Omental fat pad (tissue), 4 donors: ENCODE data around the gene C1QB. TPM values are rescaled to one million over a fixed set of nuclear protein-coding genes. Genes with fewer than 3 reads are reported as not detected.

ENCODE experiments used
- ATAC-seq: fragments of 150-250 bp; one replicate; pipeline ENCODE4 v1.9.1; 2016; ENCODE audit warnings: mild to moderate bottlenecking, moderate library complexity; ENCODE audit not compliant: low FRiP score
- DNase-seq: peaks from one replicate; pipeline ENCODE4 v3.0.0-alpha.2; 2019; ENCODE audit warnings: low spot score
- total RNA-seq, 4 donors: library from RNA; depleted of rRNA; stranded (reverse); fragments of >200 nt; gene quantifications; one replicate each; pipeline ENCODE4 v1.1.0, GENCODE V29; 2016
- TF ChIP-seq, protein P1 (sequence below), 3 donors: fragments of 450-650 bp; IDR thresholded peaks; one replicate each; pipeline ENCODE4 v1.5.1; 2016 to 2017; ENCODE audit warnings: antibody characterized with exemption in 3 of 3, mild to moderate bottlenecking in 3 of 3, moderate library complexity in 2 of 3

The C1QB gene
- total RNA-seq, 4 donors from 2014 or later, result 692 to 1,052 (median 953) TPM

- no peak for ATAC-seq
- TF ChIP-seq, protein P1, sequence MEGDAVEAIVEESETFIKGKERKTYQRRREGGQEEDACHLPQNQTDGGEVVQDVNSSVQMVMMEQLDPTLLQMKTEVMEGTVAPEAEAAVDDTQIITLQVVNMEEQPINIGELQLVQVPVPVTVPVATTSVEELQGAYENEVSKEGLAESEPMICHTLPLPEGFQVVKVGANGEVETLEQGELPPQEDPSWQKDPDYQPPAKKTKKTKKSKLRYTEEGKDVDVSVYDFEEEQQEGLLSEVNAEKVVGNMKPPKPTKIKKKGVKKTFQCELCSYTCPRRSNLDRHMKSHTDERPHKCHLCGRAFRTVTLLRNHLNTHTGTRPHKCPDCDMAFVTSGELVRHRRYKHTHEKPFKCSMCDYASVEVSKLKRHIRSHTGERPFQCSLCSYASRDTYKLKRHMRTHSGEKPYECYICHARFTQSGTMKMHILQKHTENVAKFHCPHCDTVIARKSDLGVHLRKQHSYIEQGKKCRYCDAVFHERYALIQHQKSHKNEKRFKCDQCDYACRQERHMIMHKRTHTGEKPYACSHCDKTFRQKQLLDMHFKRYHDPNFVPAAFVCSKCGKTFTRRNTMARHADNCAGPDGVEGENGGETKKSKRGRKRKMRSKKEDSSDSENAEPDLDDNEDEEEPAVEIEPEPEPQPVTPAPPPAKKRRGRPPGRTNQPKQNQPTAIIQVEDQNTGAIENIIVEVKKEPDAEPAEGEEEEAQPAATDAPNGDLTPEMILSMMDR (IDR thresholded peaks at IDR 0.05), result no peak
- DNase-seq, result no peak
These were observed 23.1 kb upstream of the C1QB start for GRCh38 chr1:22629886-22630285.

GRCh38 chr1:22633697-22634463 is 19.2 kb upstream of the C1QB start:
- DNase-seq (no peak), ATAC-seq (no peak)
- TF ChIP-seq, protein P1 (IDR thresholded peaks at IDR 0.05), result no peak

DNA sequence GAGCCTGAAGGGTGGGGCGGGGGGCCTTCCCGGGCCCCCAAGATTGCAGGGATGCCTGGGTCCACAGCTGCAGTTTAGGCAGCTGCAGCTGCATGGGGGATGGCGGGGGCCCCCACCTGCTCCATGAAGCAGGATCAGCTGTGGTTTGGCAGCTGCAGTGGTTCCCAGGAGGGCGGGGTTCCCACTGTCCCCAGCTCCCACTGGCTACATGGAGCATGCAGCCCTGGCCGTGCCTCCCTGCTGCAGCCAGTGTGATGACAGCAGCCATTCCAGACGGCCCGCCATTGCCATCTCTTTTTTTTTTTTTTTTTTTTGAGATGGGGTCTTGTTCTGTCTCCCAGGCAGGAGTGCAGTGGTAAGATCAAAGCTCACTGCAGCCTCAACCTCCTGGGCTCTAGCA is 17.6 kb upstream of the C1QB start:
- TF ChIP-seq, protein P1 (IDR thresholded peaks at IDR 0.05), result no peak
- ATAC-seq, result no peak
- no peak for DNase-seq

DNA sequence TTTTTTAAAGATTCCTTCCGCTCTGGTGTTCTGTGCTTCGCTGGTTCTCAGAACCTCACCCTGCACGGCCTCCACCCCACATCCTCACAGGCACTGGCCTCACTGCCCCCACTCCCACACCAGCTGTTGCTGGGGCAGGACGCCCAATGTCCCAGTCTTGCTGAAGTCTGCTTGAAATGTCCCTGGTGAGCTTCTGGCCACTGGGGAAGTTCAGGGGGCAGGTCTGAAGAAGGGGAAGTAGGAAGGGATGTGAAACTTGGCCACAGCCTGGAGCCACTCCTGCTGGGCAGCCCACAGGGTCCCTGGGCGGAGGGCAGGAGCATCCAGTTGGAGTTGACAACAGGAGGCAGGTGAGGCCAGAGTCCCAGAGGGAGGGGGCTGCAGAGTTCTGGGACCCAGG is 16.7 kb upstream of the C1QB start, which contains the start of gene C1QA:
Gene C1QA (plus strand): TSS at position 276 of the 400 bp plus-strand sequence. CDS start 989 bp downstream, outside the sequence.
- DNase-seq (no peak), ATAC-seq (no peak)
- TF ChIP-seq, protein P1 (IDR thresholded peaks at IDR 0.05), result no peak

DNA sequence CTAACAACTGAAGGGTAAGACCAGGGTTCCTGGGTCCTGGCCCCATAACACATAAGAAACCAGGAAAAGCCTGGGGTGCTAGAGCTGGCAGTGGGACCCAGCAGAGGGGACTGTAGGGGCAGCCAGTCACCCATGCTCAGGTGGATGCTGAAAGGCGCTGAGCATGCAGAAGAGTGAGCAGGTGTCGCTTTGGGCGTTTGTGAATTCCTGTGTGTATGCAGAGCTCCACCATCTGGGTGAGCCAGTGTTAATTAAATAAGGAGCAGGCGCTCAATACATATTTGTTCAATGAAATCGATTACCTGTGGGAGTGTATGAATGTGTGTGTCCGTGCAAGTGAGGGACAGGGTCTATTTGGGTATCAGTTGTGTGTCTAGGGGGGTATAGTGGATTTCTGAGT is 16.1 kb upstream of the C1QB start:
- TF ChIP-seq, protein P1 (IDR thresholded peaks at IDR 0.05), result no peak
- no peak for DNase-seq
- ATAC-seq, result no peak

GRCh38 chr1:22637907-22638445 is 15.1 kb upstream of the C1QB start:
- TF ChIP-seq, protein P1 (IDR thresholded peaks at IDR 0.05), result no peak
- no peak for ATAC-seq
- DNase-seq, result no peak
